Mesenteric fat pad (tissue), 1 donor: Measurements from ENCODE around the gene DPAGT1. TPM values are rescaled to one million over a fixed set of nuclear protein-coding genes. Genes with fewer than 3 reads are reported as not detected.

Experiments used
- DNase-seq: peaks from one replicate; pipeline ENCODE4 v3.0.0-alpha.2; 2020; ENCODE audit warnings: low spot score
- total RNA-seq: library from RNA; stranded (reverse); fragmentation: NEBNext Ultra II Directional; extraction: Animal tissue kit (Norgen Biotek cat#: 25700); gene quantifications from one replicate; pipeline ENCODE4 v1.2.1, GENCODE V29; 2021
- donor health status: DM: yes; HTN: yes; CAD: no.

The DPAGT1 gene
- total RNA-seq, 1 donor from 2014 or later: 40.9 TPM

- DNase-seq: peak; percentile 93
Measured at GRCh38 chr11:119094816-119095065, 6.9 kb downstream of the DPAGT1 start.

DNA sequence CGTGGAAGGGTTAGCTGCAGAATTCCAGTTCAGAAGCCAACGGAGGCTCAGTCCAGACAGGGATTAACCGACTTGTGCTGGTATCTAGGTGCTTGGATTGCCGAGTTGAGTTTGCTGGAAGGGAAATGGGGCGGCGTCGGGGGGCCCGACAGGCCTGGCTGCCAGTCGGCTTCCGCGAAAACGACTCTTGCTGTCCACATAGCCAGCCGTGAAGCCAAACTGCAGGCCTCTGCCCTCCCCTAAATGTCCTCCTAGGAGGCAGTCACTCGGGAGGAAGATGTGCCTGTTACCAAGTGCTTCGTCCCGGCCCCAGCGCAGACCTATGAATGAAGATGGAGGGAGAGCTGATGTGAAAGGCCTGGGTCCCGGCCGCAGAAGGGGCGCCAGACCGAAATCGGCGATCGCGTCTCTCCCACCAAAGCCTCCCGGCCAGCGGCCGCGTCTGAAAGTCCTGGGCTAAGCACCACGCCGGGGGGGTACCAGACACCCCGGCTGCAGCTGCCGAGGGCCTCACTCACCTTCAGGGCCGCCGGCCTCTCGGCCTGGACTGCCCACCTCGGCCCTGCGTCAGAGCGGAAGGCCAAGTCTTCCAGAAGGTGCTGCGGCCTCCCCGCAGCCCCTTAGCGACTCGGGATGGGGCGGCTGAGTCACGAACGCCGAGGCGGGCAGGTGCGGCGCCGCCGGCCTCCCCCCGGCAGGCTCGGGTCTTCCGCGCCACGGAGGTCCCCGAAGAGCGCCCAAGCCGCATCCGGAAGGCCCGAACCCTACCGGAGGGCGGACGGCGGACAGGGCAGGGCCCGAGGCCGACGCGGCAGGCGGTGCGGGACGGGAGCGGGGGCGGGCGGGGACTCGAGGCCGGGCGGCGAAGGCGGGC, 7.5 kb downstream of the DPAGT1 start:
- no peak for DNase-seq

GRCh38 chr11:119092880-119093842, 8.5 kb downstream of the DPAGT1 start:
- no peak for DNase-seq

DNA sequence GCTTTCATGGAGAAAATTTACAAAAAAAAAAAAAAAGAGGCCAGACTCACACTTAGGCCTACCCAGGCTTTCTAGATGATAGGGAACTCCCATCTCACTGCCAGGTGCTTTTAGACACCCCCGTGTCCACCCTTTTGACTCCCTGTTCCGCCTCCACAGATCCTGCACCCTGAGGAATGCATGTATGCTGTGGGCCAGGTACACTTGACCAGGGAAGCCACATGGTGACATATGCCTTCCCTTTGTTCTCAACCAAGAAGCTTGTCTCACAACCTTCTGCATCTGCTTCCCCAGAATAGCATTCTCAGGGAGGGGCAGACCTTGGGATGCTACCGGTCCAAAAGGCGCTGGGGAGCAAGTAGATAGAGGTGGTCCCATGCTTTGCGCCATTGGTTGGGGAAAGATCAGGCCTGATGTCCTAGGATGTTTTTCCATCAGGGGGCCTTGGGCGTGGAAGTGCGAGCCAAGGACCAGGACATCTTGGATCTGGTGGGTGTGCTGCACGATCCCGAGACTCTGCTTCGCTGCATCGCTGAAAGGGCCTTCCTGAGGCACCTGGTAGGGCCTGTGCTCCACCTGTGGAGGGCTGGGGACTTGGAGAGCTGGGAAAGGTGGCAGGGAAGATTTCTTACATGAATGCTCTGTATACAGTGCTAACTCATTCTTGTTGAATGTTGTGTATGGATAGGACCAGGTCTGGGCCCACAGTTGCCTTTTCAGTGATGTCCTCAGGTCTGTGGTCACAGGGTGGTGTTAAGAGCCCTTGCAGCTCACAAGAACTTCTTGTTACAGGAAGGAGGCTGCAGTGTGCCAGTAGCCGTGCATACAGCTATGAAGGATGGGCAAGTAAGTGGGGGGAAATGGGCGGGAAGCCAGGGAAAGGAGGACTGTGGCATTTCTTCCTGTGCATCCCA, 9.4 kb downstream of the DPAGT1 start:
- no peak for DNase-seq

- no peak for DNase-seq
Measured at GRCh38 chr11:119091178-119091577, 10.5 kb downstream of the DPAGT1 start.

DNA sequence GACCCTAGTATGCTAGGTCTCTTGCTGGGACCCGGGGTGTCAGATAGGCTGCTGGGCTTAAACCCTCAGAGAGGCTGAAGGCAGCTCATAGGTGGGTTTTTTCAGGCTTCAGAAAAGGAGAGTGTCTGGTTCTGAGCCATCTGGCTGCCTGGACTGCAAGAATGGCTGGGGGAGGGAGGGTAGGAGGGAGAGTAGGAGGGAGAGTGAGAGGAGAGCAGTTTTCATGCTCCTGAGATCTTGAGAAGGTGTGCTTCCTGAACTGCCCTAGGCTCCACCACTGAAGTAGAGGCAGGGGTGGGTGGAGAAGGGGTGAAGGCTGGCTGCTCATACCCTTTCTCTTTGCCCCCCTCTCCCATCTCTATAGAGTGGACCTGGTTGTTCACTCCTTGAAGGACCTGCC, 12.3 kb downstream of the DPAGT1 start:
- DNase-seq: no peak

DNA sequence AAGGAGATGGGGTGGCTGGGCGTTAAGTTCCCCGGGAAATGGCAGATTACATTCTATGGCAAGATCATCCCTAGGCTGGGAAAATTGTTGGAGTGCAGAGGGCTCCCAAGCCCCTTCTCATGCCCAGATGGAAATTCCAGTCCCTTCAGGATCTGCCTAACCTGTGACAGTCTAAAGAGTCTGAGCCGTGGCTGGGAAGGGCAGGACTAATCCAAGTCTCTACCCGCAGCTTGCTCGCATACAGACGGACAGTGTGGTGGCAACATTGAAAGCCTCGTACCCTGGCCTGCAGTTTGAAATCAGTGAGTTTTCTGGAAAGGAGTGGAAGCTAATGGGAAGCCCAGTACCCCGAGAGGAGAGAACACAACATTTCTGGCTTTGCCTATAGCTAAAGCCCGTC, 13.2 kb downstream of the DPAGT1 start:
- DNase-seq: no peak

GRCh38 chr11:119087747-119088241, 13.9 kb downstream of the DPAGT1 start:
- DNase-seq: no peak

DNA sequence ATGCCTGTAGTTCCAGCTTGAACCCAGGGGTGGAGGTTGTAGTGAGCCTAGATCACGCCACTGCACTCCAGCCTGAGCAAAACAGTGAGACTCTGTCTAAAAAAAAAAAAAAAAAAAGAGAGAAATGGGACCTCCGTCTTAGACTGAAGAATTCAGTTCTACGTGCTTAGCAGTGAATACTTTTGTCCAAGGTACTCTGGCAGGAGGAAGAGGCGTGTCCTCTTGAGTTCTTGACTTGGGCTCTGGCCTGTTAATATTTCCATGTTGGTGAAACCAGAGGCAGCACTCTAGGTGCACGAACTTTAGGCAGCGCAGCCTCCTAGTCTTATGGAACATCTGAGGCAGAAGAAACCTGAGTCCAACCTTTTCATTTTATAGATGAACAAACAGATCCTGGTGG, 14.5 kb downstream of the DPAGT1 start:
- no peak for DNase-seq

- DNase-seq: no peak
Measured at GRCh38 chr11:119085437-119085847, 16.2 kb downstream of the DPAGT1 start.

- peak; percentile 98 for DNase-seq
Measured at GRCh38 chr11:119084663-119085436, 16.8 kb downstream of the DPAGT1 start, which contains the start of gene HMBS. Gene HMBS, plus strand, starts transcription at chr11:119084881. Its CDS starts 153 bp downstream, at chr11:119085034.

- DNase-seq: no peak
Measured at GRCh38 chr11:119081682-119082260, 19.9 kb downstream of the DPAGT1 start.

- DNase-seq: no peak
Measured at GRCh38 chr11:119078675-119079420, 22.8 kb downstream of the DPAGT1 start.

- no peak for DNase-seq
Measured at GRCh38 chr11:119077839-119078238, 23.8 kb downstream of the DPAGT1 start.

DNA sequence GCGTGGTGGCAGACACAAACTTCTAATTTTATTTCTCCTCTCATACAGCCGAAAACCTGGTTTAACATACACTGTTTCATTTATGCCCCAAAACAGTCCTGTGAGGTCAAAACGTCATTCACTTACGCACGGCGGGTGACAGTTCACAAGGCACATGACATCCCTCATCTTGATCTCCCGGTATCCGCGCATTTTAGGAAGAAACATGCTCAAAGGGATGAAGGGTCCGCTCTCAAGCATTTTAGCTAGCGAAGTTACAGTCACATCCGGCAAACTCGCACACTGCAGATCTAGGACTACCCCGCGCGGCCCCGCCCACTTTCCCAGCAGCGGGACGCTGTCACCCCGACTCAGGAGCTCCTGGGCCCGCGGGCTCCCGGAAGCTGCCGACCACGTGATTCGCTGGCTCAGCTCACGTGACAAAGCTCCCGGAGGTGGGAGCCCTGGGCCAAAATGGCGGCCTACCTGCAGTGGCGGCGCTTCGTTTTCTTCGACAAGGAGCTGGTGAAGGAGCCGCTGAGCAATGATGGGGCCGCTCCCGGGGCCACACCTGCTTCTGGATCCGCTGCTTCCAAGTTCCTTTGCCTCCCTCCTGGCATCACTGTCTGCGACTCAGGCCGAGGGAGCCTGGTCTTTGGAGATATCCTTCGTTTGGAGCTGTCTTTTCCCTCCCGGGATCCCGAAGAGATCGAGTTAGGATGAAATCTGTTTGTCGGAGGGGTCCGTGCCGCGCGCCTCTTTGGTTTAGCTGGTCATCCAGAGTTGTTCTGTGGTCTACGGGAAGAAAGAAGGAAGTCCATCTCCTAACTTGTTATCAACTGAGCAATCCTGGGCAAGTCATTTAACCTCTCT, 34.1 kb downstream of the DPAGT1 start, which contains the start of gene VPS11:
TSS of gene VPS11 (plus strand) at position 448 of the 852 bp plus-strand sequence. CDS start at position 454, 6 bp downstream.
- DNase-seq: peak; percentile 98

- DNase-seq: no peak
Measured at GRCh38 chr11:119065369-119065768, 36.3 kb downstream of the DPAGT1 start.

- DNase-seq: no peak
Measured at GRCh38 chr11:119062779-119063178, 38.9 kb downstream of the DPAGT1 start.

DNA sequence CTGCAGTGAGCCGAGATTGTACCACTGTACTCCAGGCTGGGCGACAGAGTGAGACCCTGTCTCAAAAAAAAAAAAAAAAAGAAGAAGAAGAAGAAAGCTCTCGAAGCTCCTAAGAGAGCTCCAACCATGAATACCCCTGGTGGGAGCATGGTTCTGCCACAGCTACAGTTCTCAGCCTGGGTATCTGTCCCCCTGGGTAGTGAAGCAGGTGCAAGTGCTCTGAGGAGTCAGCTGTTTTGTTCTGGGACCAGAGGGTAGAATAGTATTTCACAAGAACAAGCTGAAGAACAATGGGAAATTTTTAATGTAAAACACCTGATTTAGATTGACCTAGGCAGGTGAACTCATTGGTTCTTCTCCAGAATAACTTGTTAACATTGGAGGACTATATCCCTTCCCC, 40.4 kb downstream of the DPAGT1 start:
- no peak for DNase-seq
